HuH-7.5 (cell line): ENCODE data around the gene ROR2.
"Not testable (repeated sequence)": the region's sequence is repeated elsewhere in the genome, so short reads cannot be mapped to it uniquely, and the experiment has no call there.

Source experiments
- DNase-seq: peaks from one replicate; pipeline ENCODE4 v3.0.0; 2011; ENCODE audit warnings: low spot score

Gene ROR2

DNA sequence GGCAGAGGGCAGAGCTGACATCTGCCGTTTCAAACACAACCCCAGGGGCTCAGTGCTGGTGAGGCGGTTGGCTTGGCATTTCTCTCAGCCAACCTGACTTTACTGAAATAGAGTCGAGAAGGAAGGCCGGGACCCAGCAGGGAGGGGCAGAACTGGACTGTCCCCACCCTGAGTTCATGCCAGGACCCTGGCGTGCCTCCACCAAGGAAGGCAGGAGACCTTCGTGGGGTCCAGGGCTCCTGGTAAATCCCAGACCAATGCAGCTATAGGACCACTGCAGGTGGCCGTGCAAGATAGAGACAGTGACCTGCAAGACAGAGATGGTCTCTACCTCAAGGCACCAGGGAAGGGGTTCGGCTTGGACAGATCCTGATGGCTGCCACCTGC, 132.9 kb downstream of the ROR2 start:
- no peak for DNase-seq

GRCh38 chr9:91816356-91816755, 133.7 kb downstream of the ROR2 start:
- no peak for DNase-seq

GRCh38 chr9:91815896-91816295, 134.1 kb downstream of the ROR2 start:
- no peak for DNase-seq

DNA sequence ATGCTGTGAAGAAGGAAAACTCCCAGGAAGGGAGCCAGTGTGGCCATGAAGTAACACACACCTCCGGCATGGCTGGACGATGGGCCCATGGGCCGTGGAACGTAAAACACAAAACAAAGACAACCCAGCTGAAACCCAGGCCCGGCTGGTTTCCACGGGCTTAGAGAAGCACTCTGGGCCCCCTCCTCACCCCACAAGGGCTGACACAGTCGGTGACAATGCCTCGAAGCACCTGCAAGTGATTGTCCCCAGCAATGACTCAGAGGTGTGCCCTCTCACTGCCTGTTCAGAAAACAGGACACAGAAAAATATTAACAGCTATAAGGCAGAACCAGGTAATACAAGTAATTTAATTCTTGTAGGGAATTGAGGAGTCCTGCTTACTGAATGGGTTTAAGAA, 135.3 kb downstream of the ROR2 start:
- no peak for DNase-seq

DNA sequence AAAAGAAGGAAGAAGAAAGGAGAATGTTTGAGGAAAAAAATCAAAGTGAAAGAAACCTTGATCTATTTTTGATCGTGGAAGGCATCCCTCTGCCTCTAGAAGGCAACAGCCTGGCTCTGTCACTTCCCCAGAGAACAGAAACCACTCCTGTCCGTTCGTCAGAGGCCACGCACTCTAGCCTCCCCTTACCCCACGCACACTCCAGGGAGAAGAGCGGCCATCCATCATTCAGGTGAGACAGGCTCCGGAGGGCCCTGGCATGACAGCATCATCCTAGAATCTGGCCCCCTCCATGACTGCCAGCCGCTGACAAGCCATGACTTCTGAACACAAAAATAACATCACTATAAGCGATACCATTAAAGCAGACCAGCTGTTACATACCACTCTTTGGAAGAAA, 135.8 kb downstream of the ROR2 start:
- no peak for DNase-seq

- no peak for DNase-seq
Measured at GRCh38 chr9:91813176-91813795, 136.7 kb downstream of the ROR2 start.

- DNase-seq, result no peak
Measured at GRCh38 chr9:91812191-91812590, 137.8 kb downstream of the ROR2 start.

DNA sequence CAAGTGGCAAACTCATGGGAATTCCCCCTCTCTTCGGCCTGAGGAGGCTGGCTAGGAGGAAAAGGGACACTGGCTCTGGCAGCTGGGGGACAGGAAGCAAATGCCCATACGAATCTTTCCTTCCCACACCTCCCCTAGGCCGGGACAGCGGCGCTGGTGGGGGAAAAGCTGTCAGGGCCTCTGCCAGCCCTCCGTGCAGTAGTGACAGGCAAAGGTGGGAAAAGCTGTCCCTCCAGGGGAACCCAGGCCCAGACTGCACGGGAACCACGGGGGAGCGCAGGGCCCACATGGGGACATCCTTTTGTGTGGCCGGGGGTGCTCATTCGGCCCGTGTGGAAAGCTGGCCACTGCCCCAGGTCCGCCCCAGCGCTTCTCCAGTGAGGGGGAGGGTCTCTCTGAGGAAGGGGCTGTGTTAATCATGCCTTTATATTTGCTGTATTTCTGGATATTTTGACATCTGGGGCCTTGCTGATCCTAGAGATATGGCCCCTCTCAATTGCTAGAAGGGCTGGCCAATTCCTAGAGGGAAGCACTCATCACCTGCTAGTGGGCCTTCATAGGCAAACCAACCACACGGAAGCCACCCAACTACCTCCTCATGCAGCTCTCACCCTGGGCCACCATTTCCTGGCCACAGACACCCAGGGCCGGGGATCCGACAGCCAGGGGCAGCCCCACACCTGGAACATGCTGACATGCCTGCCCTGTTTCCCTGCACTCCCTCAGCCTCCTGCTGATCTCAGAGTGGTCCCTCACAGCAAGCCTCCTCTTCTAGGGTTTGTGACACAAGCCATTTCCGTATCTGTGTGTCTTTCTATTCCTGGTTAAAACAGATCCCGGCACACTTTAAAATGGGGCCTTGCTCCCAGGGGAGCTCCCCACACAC, 138.8 kb downstream of the ROR2 start:
- DNase-seq, result no peak

- no peak for DNase-seq
Measured at GRCh38 chr9:91810286-91810905, 139.6 kb downstream of the ROR2 start.

GRCh38 chr9:91809581-91810285, 140.3 kb downstream of the ROR2 start:
- no peak for DNase-seq

DNA sequence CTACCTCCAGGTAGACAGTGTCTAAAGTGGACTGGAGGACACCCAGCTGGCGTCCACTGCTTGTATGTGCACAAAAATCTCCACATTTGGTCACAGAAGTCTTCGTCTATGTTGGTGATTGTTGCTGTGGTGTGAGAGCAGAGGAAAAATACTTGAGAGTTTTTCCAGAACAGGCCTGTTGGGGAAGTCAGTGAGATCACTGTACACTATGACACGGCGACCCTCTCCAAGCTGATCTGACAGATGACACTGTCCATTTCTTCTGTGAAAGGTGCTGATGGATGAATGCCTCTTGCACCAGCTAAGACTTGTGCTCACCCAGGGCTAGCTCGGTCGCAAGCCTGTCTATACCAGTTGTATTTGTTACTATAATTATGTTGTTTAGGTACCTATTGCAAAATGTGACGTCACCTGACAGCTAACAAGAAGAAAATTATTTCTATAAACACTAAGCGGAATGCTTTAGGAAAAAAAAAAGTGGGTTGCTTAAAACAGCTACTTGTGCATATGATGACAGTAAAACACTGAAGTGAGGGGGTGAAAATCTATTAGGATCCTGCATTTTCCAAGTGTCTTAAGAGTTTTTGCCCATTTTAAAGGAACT, 142.3 kb downstream of the ROR2 start:
- no peak for DNase-seq

DNA sequence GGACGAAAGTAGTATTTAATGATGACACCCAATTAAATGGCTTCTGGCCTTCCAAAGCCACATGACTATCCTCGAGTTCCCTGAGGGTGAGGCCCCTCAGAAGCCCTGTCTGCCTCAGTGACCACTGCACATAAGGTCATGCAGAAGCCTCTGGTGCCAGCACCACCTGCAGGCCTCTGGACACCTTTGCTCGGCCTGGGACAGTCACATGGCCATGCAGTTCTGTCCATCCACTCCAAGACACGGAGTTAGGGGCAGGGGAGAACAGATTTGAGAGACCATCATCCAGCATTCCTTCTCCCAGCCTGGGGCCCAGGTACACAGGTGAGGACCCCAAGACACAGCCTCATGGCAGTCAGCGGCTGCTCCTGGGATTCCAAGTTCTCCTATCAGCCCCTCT, 145.0 kb downstream of the ROR2 start:
- DNase-seq, result no peak

DNA sequence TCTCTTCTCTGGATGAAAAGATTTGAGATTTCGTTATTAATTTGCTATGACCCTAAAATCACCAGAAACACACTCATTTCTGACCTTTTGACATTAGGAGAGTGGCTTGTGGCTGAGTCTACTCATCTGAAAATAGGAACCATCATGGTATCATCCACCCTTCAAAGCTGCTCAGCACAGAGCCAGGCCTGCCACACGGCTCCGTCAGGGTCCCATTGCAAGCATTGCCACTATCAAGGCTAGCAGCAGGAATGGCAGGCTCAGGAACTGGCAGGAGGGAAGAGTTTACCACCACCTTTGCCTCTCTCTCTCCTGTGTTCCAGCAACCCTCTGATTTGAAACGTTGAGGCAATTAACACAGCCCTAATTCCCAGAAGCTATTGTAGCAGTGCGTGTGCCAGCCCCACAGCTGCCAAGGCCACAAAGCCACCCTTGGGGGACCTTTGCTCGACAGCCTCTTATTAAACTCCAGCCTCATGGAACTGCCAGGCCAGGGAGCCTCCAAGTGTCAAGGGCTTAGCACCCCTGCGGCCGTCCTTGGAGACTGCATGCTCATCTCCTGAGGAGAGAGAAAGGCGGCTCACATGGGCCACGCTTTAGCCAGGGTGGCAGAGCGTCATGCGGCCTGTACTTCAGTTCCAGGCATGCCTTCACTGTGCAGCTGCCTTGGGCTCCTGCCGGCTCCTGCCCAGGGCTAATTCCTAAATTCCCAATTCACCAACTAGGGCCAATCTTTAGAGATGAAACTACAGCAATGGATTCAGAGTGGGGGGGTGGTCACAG, 145.9 kb downstream of the ROR2 start:
- no peak for DNase-seq

DNA sequence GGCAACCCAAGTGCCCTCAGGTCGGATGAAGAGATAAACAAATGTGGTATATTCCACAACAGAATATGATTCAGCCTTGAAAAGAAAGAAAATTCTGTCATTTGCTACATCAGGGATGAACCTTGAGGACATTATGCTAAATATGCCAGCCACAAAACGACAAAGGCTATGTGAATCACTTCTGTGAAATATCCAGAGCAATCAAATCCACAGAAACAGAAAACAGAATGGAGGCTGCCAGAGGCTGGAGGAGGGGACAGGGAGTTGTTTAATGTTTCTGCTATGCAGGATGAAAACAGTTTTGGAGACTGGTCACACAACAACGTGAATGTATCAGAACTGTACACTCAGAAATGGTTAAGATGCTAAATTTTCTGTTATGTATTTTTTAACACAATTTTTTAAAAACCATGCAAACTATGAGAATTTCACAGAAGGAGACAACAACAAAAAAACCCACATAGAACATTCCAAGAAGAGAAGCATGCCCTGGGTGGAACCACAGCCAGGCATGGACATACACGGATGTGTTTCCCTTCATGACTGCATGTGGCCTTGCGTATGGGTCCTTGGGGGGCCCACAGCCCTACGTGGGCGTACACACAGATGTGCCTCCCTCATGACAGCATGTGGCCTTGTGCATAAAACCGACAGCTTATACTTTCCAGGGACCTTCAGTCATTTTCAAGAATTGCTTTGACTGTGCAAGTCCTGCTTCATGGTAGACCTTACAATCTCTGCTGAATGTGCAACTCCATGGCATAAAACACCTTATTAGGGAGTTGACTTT, 146.7 kb downstream of the ROR2 start:
- no peak for DNase-seq

- DNase-seq, result no peak
Measured at GRCh38 chr9:91802391-91802790, 147.6 kb downstream of the ROR2 start.

GRCh38 chr9:91800473-91801030, 149.5 kb downstream of the ROR2 start:
- DNase-seq, result no peak

GRCh38 chr9:91799113-91799744, 150.8 kb downstream of the ROR2 start:
- no peak for DNase-seq

GRCh38 chr9:91798273-91799112, 151.5 kb downstream of the ROR2 start:
- DNase-seq, result not testable (repeated sequence)

DNA sequence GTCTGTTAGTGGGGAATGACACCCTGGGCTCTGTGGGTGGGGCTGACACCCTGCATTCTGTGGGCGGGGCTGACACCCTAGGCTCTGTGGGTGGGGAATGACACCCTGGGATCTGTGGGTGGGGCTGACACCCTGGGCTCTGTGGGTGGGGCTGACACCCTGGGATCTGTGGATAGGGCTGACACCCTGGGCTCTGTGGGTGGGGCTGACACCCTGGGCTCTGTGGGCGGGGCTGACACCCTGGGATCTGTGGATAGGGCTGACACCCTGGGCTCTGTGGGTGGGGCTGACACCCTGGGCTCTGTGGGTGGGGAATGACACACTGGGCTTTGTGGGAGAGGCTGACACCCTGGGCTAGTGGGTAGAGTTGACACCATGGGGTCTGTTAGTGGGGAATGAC, 152.5 kb downstream of the ROR2 start:
- DNase-seq, result not testable (repeated sequence)
